ENCODE data around the gene PHTF1. TPM values are rescaled to one million over a fixed set of nuclear protein-coding genes. Genes with fewer than 3 reads are reported as not detected.

PHTF1 gene
- total RNA-seq, 1 donor from 2014 or later, result 107 TPM

DNA sequence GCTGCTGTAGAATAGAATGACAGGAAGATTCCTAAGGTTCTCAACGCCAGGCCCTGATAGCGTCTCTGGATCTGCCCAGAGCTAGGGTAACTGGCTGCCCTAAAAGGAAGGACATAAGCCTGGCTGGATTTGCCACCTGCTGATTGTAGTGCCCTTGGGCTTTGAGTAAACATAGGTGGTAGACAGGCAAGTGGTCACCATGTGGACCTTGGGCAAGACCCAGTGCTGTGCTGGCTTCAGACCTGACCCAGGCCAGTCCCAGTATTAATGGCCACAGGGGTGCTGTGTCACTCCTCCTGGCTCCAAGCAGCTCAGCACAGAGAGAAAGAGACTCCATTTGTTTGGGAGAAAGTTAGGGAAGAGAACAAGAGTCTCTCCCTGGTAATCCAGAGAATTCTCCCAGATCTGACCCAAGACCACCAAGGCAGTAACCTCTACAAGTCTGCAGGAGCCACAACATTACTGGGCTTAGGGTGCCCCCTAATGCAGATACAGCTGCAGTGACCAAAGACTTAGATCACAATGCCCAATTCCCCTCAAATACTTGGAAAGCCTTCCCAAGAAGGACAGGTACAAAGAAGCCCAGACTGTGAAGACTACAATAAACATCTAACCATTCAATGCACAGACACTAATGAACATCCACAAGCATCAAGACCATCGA lies 44.5 kb downstream of the PHTF1 start:
- Mint-ChIP-seq H3K4me3 (ENCODE audit: unreplicated experiment) (no peak overlapping the region), H3K27me3 (ENCODE audit: unreplicated experiment) (peaks cover 3% of the 10 kb centered on the region), H3K27ac (ENCODE audit: unreplicated experiment) (no peak overlapping the region), H3K4me1 (ENCODE audit: low read depth, unreplicated experiment) (no peaks in the 10 kb centered on the region), H3K9me3 (ENCODE audit: unreplicated experiment) (peaks cover 16% of the 10 kb centered on the region), H3K36me3 (ENCODE audit: unreplicated experiment) (peaks cover 33% of the 10 kb centered on the region)
- no peak for DNase-seq
- TF ChIP-seq, protein P1, sequence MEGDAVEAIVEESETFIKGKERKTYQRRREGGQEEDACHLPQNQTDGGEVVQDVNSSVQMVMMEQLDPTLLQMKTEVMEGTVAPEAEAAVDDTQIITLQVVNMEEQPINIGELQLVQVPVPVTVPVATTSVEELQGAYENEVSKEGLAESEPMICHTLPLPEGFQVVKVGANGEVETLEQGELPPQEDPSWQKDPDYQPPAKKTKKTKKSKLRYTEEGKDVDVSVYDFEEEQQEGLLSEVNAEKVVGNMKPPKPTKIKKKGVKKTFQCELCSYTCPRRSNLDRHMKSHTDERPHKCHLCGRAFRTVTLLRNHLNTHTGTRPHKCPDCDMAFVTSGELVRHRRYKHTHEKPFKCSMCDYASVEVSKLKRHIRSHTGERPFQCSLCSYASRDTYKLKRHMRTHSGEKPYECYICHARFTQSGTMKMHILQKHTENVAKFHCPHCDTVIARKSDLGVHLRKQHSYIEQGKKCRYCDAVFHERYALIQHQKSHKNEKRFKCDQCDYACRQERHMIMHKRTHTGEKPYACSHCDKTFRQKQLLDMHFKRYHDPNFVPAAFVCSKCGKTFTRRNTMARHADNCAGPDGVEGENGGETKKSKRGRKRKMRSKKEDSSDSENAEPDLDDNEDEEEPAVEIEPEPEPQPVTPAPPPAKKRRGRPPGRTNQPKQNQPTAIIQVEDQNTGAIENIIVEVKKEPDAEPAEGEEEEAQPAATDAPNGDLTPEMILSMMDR (IDR thresholded peaks at IDR 0.05; ENCODE audit: partially characterized antibody, unreplicated experiment), result no peak

- no peak overlapping the region for H3K27ac Mint-ChIP-seq (ENCODE audit: unreplicated experiment)
- H3K36me3 Mint-ChIP-seq (ENCODE audit: unreplicated experiment), result no peaks in the 10 kb centered on the region
- DNase-seq, result no peak
- TF ChIP-seq, protein P1 (IDR thresholded peaks at IDR 0.05; ENCODE audit: partially characterized antibody, unreplicated experiment), result no peak
- H3K4me1 Mint-ChIP-seq (ENCODE audit: low read depth, unreplicated experiment), result no peaks in the 10 kb centered on the region
- H3K9me3 Mint-ChIP-seq (ENCODE audit: unreplicated experiment), result no peaks in the 10 kb centered on the region
- H3K27me3 Mint-ChIP-seq (ENCODE audit: unreplicated experiment), result no peaks in the 10 kb centered on the region
- no peak overlapping the region for H3K4me3 Mint-ChIP-seq (ENCODE audit: unreplicated experiment)
Measured at GRCh38 chr1:113701429-113701828, 57.9 kb downstream of the PHTF1 start.

DNA sequence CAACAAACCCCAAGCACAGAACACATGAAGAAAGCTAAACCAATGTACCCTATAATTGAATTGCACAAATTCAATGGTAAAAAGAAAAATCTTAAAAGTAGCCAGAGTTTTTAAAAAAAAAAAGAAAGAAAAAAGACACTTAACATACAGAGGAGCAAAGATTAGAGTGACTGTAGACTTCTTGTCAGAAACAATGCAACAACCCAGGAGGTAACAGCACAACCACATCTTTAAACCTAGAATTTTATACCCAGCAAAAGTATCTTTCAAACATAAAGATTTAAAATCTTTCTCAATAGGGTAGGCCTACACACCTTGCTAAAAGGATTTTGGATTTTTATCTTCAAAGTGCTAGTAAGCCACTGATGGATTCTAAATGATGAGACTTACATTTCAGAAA lies 64.4 kb downstream of the PHTF1 start:
- TF ChIP-seq, protein P1 (IDR thresholded peaks at IDR 0.05; ENCODE audit: partially characterized antibody, unreplicated experiment), result no peak
- H3K4me3 Mint-ChIP-seq (ENCODE audit: unreplicated experiment), result no peak overlapping the region
- H3K9me3 Mint-ChIP-seq (ENCODE audit: unreplicated experiment), result peaks cover 6% of the 10 kb centered on the region
- H3K27me3 Mint-ChIP-seq (ENCODE audit: unreplicated experiment), result no peaks in the 10 kb centered on the region
- no peak overlapping the region for H3K27ac Mint-ChIP-seq (ENCODE audit: unreplicated experiment)
- DNase-seq, result no peak
- H3K36me3 Mint-ChIP-seq (ENCODE audit: unreplicated experiment), result peaks cover 30% of the 10 kb centered on the region
- H3K4me1 Mint-ChIP-seq (ENCODE audit: low read depth, unreplicated experiment), result no peaks in the 10 kb centered on the region

- no peak for DNase-seq
- H3K9me3 Mint-ChIP-seq (ENCODE audit: unreplicated experiment), result peaks cover 6% of the 10 kb centered on the region
- H3K27me3 Mint-ChIP-seq (ENCODE audit: unreplicated experiment), result no peaks in the 10 kb centered on the region
- H3K27ac Mint-ChIP-seq (ENCODE audit: unreplicated experiment), result no peak overlapping the region
- H3K4me1 Mint-ChIP-seq (ENCODE audit: low read depth, unreplicated experiment), result no peaks in the 10 kb centered on the region
- TF ChIP-seq, protein P1 (IDR thresholded peaks at IDR 0.05; ENCODE audit: partially characterized antibody, unreplicated experiment), result no peak
- H3K4me3 Mint-ChIP-seq (ENCODE audit: unreplicated experiment), result no peak overlapping the region
- peaks cover 38% of the 10 kb centered on the region for H3K36me3 Mint-ChIP-seq (ENCODE audit: unreplicated experiment)
Measured at GRCh38 chr1:113692824-113693431, 66.4 kb downstream of the PHTF1 start.

GRCh38 chr1:113692342-113692741 lies 66.9 kb downstream of the PHTF1 start:
- Mint-ChIP-seq H3K4me3 (ENCODE audit: unreplicated experiment) (no peak overlapping the region), H3K27me3 (ENCODE audit: unreplicated experiment) (no peaks in the 10 kb centered on the region), H3K27ac (ENCODE audit: unreplicated experiment) (no peak overlapping the region), H3K9me3 (ENCODE audit: unreplicated experiment) (peaks cover 6% of the 10 kb centered on the region), H3K36me3 (ENCODE audit: unreplicated experiment) (peaks cover 38% of the 10 kb centered on the region), H3K4me1 (ENCODE audit: low read depth, unreplicated experiment) (no peaks in the 10 kb centered on the region)
- no peak for DNase-seq
- TF ChIP-seq, protein P1 (IDR thresholded peaks at IDR 0.05; ENCODE audit: partially characterized antibody, unreplicated experiment), result no peak

Measured in glutamatergic neuron (in vitro differentiated cells).